Hepatocyte (in vitro differentiated cells): ENCODE measurements around the gene SMIM44. TPM values are rescaled to one million over a fixed set of nuclear protein-coding genes. Genes with fewer than 3 reads are reported as not detected.
A peak's percentile ranks its signal among the peaks of the same experiment; 100 is the strongest.

Experiments
- DNase-seq: peaks from one replicate; pipeline ENCODE4 v3.0.0-alpha.2; 2016; ENCODE audit warnings: low spot score
- H2AFZ ChIP-seq: fragments of 200-600 bp; sonication (generic); 2 replicates; pipeline ENCODE4 v1.6.0; 2016; ENCODE audit warnings: antibody characterized with exemption, mild to moderate bottlenecking
- H3K27ac ChIP-seq: fragments of 200-600 bp; sonication (generic); 2 replicates; pipeline ENCODE4 v1.5.1; 2016; ENCODE audit warnings: mild to moderate bottlenecking
- H3K27me3 ChIP-seq: fragments of 200-600 bp; sonication (generic); 2 replicates; pipeline ENCODE4 v1.6.1; 2016
- H3K36me3 ChIP-seq: fragments of 200-600 bp; sonication (generic); replicated peaks from 2 replicates; pipeline ENCODE4 v1.5.1; 2016; ENCODE audit warnings: low read depth; ENCODE audit not compliant: insufficient read depth
- H3K4me1 ChIP-seq: fragments of 200-600 bp; sonication (generic); 2 replicates; pipeline ENCODE4 v1.5.1; 2016; ENCODE audit warnings: mild to moderate bottlenecking, moderate library complexity; ENCODE audit not compliant: insufficient read depth
- H3K4me2 ChIP-seq: fragments of 200-600 bp; sonication (generic); 2 replicates; pipeline ENCODE4 v1.6.0; 2016
- H3K4me3 ChIP-seq: fragments of 200-600 bp; sonication (generic); 2 replicates; pipeline ENCODE4 v1.5.1; 2016; ENCODE audit warnings: mild to moderate bottlenecking
- H3K79me2 ChIP-seq: fragments of 200-600 bp; sonication (generic); 2 replicates; pipeline ENCODE4 v1.6.0; 2017; ENCODE audit warnings: mild to moderate bottlenecking
- H3K9me2 ChIP-seq: fragments of 200-600 bp; sonication (generic); replicated peaks from 2 replicates; pipeline ENCODE4 v1.6.0; 2017; ENCODE audit warnings: mild to moderate bottlenecking; ENCODE audit not compliant: insufficient read depth
- H3K9me3 ChIP-seq: fragments of 200-600 bp; sonication (generic); 2 replicates; pipeline ENCODE4 v1.5.1; 2016; ENCODE audit warnings: low read depth, mild to moderate bottlenecking
- H4K20me1 ChIP-seq: fragments of 200-600 bp; sonication (generic); 2 replicates; pipeline ENCODE4 v1.6.0; 2016; ENCODE audit warnings: mild to moderate bottlenecking; ENCODE audit not compliant: insufficient read depth, poor library complexity, severe bottlenecking
- EZH2 ChIP-seq: fragments of 200-600 bp; sonication (generic); IDR thresholded peaks from 2 replicates; pipeline ENCODE4 v1.6.1; 2016; ENCODE audit warnings: antibody characterized with exemption, mild to moderate bottlenecking, borderline replicate concordance
- EZH2phosphoT487 ChIP-seq: fragments of 200-600 bp; sonication (generic); IDR thresholded peaks from one replicate; pipeline ENCODE4 v1.6.1; 2018; ENCODE audit warnings: antibody characterized with exemption, mild to moderate bottlenecking, low read depth, moderate library complexity; ENCODE audit not compliant: unreplicated experiment, severe bottlenecking
- WGBS: methylation state at CpG from one replicate; pipeline ENCODE4 v1.1.6; 2016; ENCODE audit warnings: low lambda C conversion rate; ENCODE audit errors: missing lambda C conversion rate; 5-methylcytosine and 5-hydroxymethylcytosine counted together
- polyA plus RNA-seq: library from polyadenylated mRNA; unstranded; fragments of >200 nt; fragmentation: Nextera tagmentation; extraction: Ambion mirVana; gene quantifications from 2 replicates; pipeline ENCODE4 v1.2.1, GENCODE V29; 2016
- total RNA-seq: library from RNA; depleted of rRNA; stranded (reverse); fragments of >200 nt; gene quantifications from 2 replicates; pipeline ENCODE4 v1.2.3, GENCODE V29; 2014
- TF ChIP-seq, protein P1 (sequence below): fragments of 200-600 bp; sonication (generic); IDR thresholded peaks from 2 replicates; pipeline ENCODE4 v1.5.1; 2016; ENCODE audit warnings: antibody characterized with exemption, mild to moderate bottlenecking; ENCODE audit not compliant: poor library complexity

SMIM44 gene
- total and polyA plus RNA-seq, 2 experiments from 2014 or later: not detected

GRCh38 chr19:3440082-3440481, 43.2 kb downstream of the SMIM44 start:
- Histone ChIP-seq H3K27ac (no peak overlapping the region), H3K36me3 (no peaks in the 10 kb centered on the region), H3K79me2 (peaks cover 3% of the 10 kb centered on the region), H3K4me2 (no peak overlapping the region), H3K27me3 (no peaks in the 10 kb centered on the region), H2AFZ (no peak overlapping the region), H4K20me1 (no peaks in the 10 kb centered on the region), H3K9me3 (no peaks in the 10 kb centered on the region), H3K9me2 (no peaks in the 10 kb centered on the region), H3K4me1 (peaks cover 5% of the 10 kb centered on the region), H3K4me3 (no peak overlapping the region)
- no peak for TF ChIP-seq EZH2phosphoT487
- TF ChIP-seq, protein P1, sequence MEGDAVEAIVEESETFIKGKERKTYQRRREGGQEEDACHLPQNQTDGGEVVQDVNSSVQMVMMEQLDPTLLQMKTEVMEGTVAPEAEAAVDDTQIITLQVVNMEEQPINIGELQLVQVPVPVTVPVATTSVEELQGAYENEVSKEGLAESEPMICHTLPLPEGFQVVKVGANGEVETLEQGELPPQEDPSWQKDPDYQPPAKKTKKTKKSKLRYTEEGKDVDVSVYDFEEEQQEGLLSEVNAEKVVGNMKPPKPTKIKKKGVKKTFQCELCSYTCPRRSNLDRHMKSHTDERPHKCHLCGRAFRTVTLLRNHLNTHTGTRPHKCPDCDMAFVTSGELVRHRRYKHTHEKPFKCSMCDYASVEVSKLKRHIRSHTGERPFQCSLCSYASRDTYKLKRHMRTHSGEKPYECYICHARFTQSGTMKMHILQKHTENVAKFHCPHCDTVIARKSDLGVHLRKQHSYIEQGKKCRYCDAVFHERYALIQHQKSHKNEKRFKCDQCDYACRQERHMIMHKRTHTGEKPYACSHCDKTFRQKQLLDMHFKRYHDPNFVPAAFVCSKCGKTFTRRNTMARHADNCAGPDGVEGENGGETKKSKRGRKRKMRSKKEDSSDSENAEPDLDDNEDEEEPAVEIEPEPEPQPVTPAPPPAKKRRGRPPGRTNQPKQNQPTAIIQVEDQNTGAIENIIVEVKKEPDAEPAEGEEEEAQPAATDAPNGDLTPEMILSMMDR: peak; percentile 33
- WGBS: 57% methylated on average over 13 of the region's 13 CpGs
- no peak for DNase-seq

DNA sequence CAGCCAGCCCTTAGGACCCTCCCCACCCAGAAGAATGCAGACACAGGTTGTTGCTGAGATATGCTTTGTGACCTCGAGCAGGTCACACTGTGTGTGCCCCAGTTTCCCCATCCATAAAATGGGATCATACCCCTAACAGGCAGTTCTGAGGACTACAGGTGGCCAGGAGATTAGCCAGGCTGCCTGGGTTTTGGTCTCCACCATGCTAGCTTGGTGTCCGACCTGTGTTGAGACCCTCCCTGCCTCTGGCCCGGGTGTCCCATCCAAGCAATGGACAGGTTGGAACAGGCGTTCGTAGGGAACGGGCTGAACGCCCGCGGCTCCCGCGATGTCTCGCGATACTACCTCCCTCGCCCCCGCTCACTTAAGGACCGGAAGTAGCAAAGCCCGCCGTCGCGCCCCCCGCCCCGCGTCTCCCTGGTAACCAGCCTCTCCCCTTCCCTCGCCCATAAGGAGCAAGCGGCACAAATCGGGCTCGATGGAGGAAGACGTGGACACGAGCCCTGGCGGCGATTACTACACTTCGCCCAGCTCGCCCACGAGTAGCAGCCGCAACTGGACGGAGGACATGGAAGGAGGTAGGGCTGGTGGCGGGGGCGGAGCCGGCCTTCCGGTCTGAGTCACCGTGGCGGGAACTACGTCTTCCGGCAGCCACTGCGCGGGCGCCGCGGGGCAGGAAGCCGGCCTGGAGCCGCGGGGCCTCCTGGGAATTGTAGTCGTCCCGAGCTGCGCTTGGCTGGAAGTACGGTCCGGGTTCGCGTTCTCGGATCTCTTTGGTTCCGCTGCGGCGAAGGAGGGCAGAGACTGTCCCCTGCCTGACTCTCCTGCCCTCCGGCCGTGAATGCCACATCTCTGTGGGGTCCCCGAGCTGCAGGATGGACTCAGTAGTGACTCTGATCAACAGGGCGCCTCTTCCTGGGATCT, 48.3 kb downstream of the SMIM44 start:
- Histone ChIP-seq H3K4me2 (peak overlapping the region; percentile 85), H3K79me2 (peaks cover 6% of the 10 kb centered on the region), H3K27me3 (no peaks in the 10 kb centered on the region), H3K4me3 (peak overlapping the region; percentile 67), H4K20me1 (no peaks in the 10 kb centered on the region), H3K4me1 (peaks cover 3% of the 10 kb centered on the region), H3K36me3 (no peaks in the 10 kb centered on the region), H3K9me2 (no peaks in the 10 kb centered on the region), H3K9me3 (no peaks in the 10 kb centered on the region), H3K27ac (peak overlapping the region; percentile 98), H2AFZ (peak overlapping the region; percentile 84)
- under 1% methylated on average over 64 of the region's 67 CpGs for WGBS
- DNase-seq: peak; percentile 99
- TF ChIP-seq EZH2phosphoT487 (no peak), EZH2 (no peak)
- TF ChIP-seq, protein P1: no peak

DNA sequence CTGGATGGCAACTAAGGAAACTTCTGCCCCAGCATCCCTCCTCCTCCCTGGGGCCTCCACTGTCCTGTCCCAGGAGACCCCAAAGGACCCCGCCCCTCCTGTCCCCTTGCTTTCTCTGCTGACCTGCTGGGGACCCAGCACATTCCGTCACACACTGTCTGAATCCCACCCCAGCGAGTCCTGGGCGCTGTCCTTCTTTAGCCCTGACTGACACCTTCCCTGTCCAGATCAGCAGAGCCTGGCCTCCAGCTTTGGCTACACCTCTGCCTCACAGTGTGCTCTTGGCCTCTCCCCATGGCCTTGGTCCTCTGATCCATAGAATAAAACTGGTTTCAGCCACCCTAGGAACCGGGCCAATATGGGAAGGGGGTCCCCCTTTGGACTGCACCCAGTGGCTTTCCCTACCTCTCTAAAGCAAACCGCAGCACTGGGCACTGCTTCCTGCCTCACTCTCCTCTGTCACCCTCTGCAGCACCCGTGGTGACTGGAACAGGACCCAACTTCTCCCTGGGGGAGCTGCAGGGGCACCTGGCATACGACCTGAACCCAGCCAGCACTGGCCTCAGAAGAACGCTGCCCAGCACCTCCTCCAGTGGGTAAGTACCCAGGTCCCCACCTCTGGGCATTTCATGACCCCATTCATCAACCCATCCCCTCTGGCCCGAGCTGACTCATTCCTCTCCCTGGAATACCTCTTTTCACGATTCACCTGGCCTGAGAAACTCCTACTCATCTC, 49.3 kb downstream of the SMIM44 start:
- peak overlapping the region; percentile 98 for H3K27ac ChIP-seq
- TF ChIP-seq EZH2 (no peak), EZH2phosphoT487 (no peak)
- TF ChIP-seq, protein P1: no peak
- peak overlapping the region; percentile 85 for H3K4me2 ChIP-seq
- H2AFZ ChIP-seq: peak overlapping the region; percentile 84
- 93% methylated on average over 11 of the region's 11 CpGs for WGBS
- H3K9me2 ChIP-seq: no peaks in the 10 kb centered on the region
- peaks cover 6% of the 10 kb centered on the region for H3K79me2 ChIP-seq
- no peaks in the 10 kb centered on the region for H3K9me3 ChIP-seq
- H3K36me3 ChIP-seq: no peaks in the 10 kb centered on the region
- peak overlapping the region; percentile 67 for H3K4me3 ChIP-seq
- no peak for DNase-seq
- H3K27me3 ChIP-seq: no peaks in the 10 kb centered on the region
- no peaks in the 10 kb centered on the region for H4K20me1 ChIP-seq
- peaks cover 3% of the 10 kb centered on the region for H3K4me1 ChIP-seq
